Measurements from ENCODE around the gene TRAFD1. TPM values are rescaled to one million over a fixed set of nuclear protein-coding genes. Genes with fewer than 3 reads are reported as not detected.

The TRAFD1 gene
- polyA plus RNA-seq, 3 donors: 8.4 to 21.7 (median 16.2) TPM

GRCh38 chr12:112169161-112169872 is 44.0 kb downstream of the TRAFD1 start:
- no peak overlapping the region for H3K27ac ChIP-seq (ENCODE audit: low read depth, low read length)
- WGBS, 3 donors: 88 to 92% (median 91%) methylated on average over 19 of the region's 19 CpGs

- H3K27ac ChIP-seq (ENCODE audit: low read depth, low read length): no peak overlapping the region
- WGBS, 3 donors: 86 to 94% (median 92%) methylated on average over 7 of the region's 7 CpGs
These were observed 44.6 kb downstream of the TRAFD1 start for GRCh38 chr12:112169966-112170365.

- H3K27ac ChIP-seq (ENCODE audit: low read depth, low read length): no peak overlapping the region
- 65 to 68% (median 67%) methylated on average over 8 of the region's 8 CpGs for WGBS, 3 donors
These were observed 45.0 kb downstream of the TRAFD1 start for GRCh38 chr12:112170376-112170775.

- 90 to 94% (median 93%) methylated on average over 17 of the region's 17 CpGs for WGBS, 3 donors
- H3K27ac ChIP-seq (ENCODE audit: low read depth, low read length): no peak overlapping the region
These were observed 45.7 kb downstream of the TRAFD1 start for GRCh38 chr12:112170971-112171596.

GRCh38 chr12:112172556-112173324 is 47.4 kb downstream of the TRAFD1 start:
- 95 to 97% (median 96%) methylated on average over 21 of the region's 21 CpGs for WGBS, 3 donors

GRCh38 chr12:112175361-112176155 is 50.2 kb downstream of the TRAFD1 start:
- H3K27ac ChIP-seq (ENCODE audit: low read depth, low read length): no peak overlapping the region
- WGBS, 3 donors: 88 to 91% (median 91%) methylated on average over 20 of the region's 20 CpGs

More at GRCh38 chr12:112172556-112173324, 47.4 kb downstream of the TRAFD1 start:
- no peak overlapping the region for H3K27ac ChIP-seq (ENCODE audit: low read depth, low read length)

- H3K27ac ChIP-seq (ENCODE audit: low read depth, low read length): no peak overlapping the region
- 81 to 88% (median 88%) methylated on average over 11 of the region's 11 CpGs for WGBS, 3 donors
These were observed 51.1 kb downstream of the TRAFD1 start for GRCh38 chr12:112176321-112177010.

GRCh38 chr12:112178796-112179195 is 53.4 kb downstream of the TRAFD1 start:
- no peak overlapping the region for H3K27ac ChIP-seq (ENCODE audit: low read depth, low read length)
- WGBS, 3 donors: 94 to 96% (median 95%) methylated on average over 15 of the region's 15 CpGs

- H3K27ac ChIP-seq (ENCODE audit: low read depth, low read length): no peak overlapping the region
- 91 to 95% (median 94%) methylated on average over 11 of the region's 11 CpGs for WGBS, 3 donors
These were observed 54.0 kb downstream of the TRAFD1 start for GRCh38 chr12:112179341-112179740.

- WGBS, 3 donors: 82 to 90% (median 85%) methylated on average over 2 of the region's 2 CpGs
These were observed 54.6 kb downstream of the TRAFD1 start for GRCh38 chr12:112179916-112180315.

GRCh38 chr12:112180422-112180821 is 55.1 kb downstream of the TRAFD1 start:
- no peak overlapping the region for H3K27ac ChIP-seq (ENCODE audit: low read depth, low read length)
- 90 to 93% (median 91%) methylated on average over 4 of the region's 4 CpGs for WGBS, 3 donors

More at GRCh38 chr12:112179916-112180315, 54.6 kb downstream of the TRAFD1 start:
- no peak overlapping the region for H3K27ac ChIP-seq (ENCODE audit: low read depth, low read length)

- no peak overlapping the region for H3K27ac ChIP-seq (ENCODE audit: low read depth, low read length)
- 83 to 95% (median 88%) methylated on average over 7 of the region's 7 CpGs for WGBS, 3 donors
These were observed 57.1 kb downstream of the TRAFD1 start for GRCh38 chr12:112182499-112182898.

- WGBS, 3 donors: 77 to 86% (median 83%) methylated on average over 9 of the region's 9 CpGs
- H3K27ac ChIP-seq (ENCODE audit: low read depth, low read length): no peak overlapping the region
These were observed 58.0 kb downstream of the TRAFD1 start for GRCh38 chr12:112183141-112184021.

- 97 to 98% (median 97%) methylated on average over 44 to 46 of the region's 46 CpGs for WGBS, 3 donors
- H3K27ac ChIP-seq (ENCODE audit: low read depth, low read length): no peak overlapping the region
These were observed 58.9 kb downstream of the TRAFD1 start for GRCh38 chr12:112184056-112184887.

GRCh38 chr12:112185093-112185923 is 59.9 kb downstream of the TRAFD1 start:
- 87 to 89% (median 88%) methylated on average over 26 of the region's 26 CpGs for WGBS, 3 donors
- H3K27ac ChIP-seq (ENCODE audit: low read depth, low read length): no peak overlapping the region

Data from adipose tissue (tissue), 3 donors.